Measurements from ENCODE around the gene PNN.
"Not testable (repeated sequence)": the region's sequence is repeated elsewhere in the genome, so short reads cannot be mapped to it uniquely, and the experiment has no call there.

PNN gene

DNA sequence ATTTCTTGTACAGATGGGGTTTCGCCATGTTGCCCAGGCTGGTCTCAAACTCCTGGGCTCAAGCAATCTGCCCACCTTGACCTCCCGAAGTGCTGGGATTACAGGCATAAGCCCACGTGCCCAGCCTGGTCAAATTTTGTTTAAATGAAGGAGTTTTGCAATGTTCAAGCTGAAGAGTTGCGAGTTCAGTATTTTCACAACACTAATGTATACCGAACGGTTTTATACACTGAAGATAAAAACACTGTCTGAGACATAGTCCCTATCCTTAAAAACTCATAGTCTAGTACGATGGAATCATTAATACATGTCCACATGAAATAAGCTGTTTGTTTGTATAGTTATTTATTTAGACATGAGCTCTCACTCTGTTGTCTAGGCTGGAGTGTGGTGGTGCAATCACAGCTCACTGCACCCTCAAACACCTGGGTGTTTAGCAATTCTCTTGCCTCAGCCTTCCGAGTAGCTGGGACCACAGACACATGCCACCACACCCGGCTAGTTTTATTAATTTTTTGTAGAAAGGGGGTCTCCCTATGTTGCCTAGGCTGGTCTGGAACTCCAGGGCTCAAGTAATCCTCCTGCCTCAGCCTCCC is 20.4 kb upstream of the PNN start:
- no peak overlapping the region for H3K4me3 ChIP-seq (ENCODE audit: low read depth, low read length)
- TF ChIP-seq, protein P1, sequence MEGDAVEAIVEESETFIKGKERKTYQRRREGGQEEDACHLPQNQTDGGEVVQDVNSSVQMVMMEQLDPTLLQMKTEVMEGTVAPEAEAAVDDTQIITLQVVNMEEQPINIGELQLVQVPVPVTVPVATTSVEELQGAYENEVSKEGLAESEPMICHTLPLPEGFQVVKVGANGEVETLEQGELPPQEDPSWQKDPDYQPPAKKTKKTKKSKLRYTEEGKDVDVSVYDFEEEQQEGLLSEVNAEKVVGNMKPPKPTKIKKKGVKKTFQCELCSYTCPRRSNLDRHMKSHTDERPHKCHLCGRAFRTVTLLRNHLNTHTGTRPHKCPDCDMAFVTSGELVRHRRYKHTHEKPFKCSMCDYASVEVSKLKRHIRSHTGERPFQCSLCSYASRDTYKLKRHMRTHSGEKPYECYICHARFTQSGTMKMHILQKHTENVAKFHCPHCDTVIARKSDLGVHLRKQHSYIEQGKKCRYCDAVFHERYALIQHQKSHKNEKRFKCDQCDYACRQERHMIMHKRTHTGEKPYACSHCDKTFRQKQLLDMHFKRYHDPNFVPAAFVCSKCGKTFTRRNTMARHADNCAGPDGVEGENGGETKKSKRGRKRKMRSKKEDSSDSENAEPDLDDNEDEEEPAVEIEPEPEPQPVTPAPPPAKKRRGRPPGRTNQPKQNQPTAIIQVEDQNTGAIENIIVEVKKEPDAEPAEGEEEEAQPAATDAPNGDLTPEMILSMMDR (IDR thresholded peaks at IDR 0.05; ENCODE audit: low read depth, low read length): no peak
- TF ChIP-seq MYC (IDR thresholded peaks at IDR 0.05; ENCODE audit: low read depth, low read length): no peak
- no peak for TF ChIP-seq POLR2A (IDR thresholded peaks at IDR 0.05; ENCODE audit: extremely low read depth, insufficient read length)
- TF ChIP-seq, protein P2, sequence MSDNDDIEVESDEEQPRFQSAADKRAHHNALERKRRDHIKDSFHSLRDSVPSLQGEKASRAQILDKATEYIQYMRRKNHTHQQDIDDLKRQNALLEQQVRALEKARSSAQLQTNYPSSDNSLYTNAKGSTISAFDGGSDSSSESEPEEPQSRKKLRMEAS (IDR thresholded peaks at IDR 0.05; ENCODE audit: low read depth, low read length): no peak
- DNase-seq (ENCODE audit: low read depth): no peak

DNA sequence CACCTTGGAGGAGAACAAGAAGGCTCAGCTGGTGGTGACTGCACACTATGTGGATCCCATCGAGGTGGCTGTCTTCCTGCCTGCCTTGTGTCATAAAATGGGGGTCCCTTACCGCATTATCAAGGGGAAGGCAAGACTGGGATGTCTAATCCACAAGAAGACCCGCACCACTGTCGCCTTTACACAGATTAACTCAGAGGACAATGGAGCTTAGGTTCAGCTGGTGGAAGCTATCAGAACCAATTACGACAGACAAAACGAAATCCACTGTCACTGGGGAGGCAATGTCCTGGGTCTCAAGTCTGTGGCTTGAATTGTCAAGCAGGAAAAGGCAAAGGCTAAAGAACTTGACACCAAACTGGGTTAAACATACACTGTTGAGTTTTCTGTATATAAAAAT is 17.6 kb upstream of the PNN start:
- no peak overlapping the region for H3K4me3 ChIP-seq (ENCODE audit: low read depth, low read length)
- TF ChIP-seq POLR2A (IDR thresholded peaks at IDR 0.05; ENCODE audit: extremely low read depth, insufficient read length): no peak
- TF ChIP-seq, protein P1 (IDR thresholded peaks at IDR 0.05; ENCODE audit: low read depth, low read length): no peak
- TF ChIP-seq, protein P2 (IDR thresholded peaks at IDR 0.05; ENCODE audit: low read depth, low read length): no peak
- TF ChIP-seq MYC (IDR thresholded peaks at IDR 0.05; ENCODE audit: low read depth, low read length): no peak
- no peak for DNase-seq (ENCODE audit: low read depth)

DNA sequence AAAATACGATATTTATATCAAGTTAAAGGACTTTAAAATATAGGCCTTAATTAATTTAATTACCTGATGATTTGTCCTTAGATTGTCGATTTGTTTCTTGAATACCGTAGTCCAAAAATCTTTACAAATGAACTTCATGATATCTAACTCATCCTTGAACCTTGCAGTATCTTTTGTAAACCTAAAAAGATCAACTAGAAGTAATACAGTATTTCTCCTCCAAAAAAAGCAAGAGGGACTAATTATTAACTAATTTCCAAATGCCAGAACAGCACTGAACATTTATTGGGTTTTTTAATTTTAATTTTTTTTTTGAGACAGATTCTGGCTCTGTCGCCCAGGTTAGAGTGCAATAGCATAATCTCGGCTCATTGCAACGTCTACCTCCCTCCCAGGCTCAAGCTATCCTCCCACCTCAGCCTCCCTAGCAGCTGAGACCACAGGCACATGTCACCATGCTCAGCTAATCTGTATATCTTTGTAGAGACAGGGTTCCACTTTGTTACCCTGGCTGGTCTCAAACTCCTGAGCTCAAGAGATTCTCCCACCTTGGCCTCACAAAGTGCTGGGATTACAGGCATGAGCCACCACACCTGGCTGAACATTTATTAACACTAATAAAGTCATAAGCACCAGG is 16.7 kb upstream of the PNN start:
- TF ChIP-seq, protein P2 (IDR thresholded peaks at IDR 0.05; ENCODE audit: low read depth, low read length): no peak
- no peak for TF ChIP-seq MYC (IDR thresholded peaks at IDR 0.05; ENCODE audit: low read depth, low read length)
- TF ChIP-seq, protein P1 (IDR thresholded peaks at IDR 0.05; ENCODE audit: low read depth, low read length): no peak
- TF ChIP-seq POLR2A (IDR thresholded peaks at IDR 0.05; ENCODE audit: extremely low read depth, insufficient read length): no peak
- no peak overlapping the region for H3K4me3 ChIP-seq (ENCODE audit: low read depth, low read length)
- no peak for DNase-seq (ENCODE audit: low read depth)

DNA sequence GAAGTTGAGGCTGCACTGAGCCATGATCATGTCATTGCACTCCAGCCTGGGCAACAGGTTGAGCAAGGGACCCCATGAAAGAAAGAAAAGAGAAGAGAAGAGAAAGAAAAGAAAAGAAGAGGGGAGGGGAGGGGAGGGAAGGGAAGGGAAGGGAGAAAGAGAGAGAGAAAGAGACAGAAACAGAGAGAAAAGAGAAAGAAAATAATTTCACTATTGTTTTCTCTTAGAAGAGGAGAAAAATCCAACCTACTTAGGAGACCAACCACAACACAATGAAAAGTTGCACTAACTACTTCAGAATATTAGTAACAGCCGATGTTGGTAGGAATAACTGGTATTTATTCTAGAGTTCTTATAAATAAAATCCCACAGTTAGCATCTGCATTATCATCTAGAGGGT is 14.6 kb upstream of the PNN start:
- H3K4me3 ChIP-seq (ENCODE audit: low read depth, low read length): no peak overlapping the region
- no peak for DNase-seq (ENCODE audit: low read depth)
- TF ChIP-seq POLR2A (IDR thresholded peaks at IDR 0.05; ENCODE audit: extremely low read depth, insufficient read length) (no peak), MYC (IDR thresholded peaks at IDR 0.05; ENCODE audit: low read depth, low read length) (no peak)
- TF ChIP-seq, protein P2 (IDR thresholded peaks at IDR 0.05; ENCODE audit: low read depth, low read length): no peak
- TF ChIP-seq, protein P1 (IDR thresholded peaks at IDR 0.05; ENCODE audit: low read depth, low read length): no peak

DNA sequence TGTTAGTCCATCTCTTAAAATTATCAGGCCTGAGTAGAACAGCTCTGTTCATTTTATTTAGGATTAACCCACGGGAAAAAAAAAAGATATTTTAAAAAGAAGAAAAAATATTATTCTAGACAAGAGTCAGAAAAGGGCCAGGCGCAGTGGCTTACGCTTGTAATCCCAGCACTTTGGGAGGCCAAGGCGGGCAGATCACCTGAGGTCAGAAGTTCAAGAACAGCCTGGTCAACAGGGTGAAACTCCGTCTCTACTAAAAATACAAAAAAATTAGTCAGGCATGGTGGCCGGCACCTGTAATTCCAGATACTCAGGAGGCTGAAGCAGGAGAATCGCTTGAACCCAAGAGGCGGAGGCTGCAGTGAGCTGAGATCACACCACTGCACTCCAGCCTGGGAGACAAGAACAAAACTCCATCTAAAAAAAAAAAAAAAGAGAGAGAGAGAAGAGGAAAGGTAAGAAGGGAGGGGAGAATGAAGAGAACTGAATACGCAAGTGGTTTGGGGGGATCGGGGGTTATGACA is 7.2 kb upstream of the PNN start:
- H3K4me3 ChIP-seq (ENCODE audit: low read depth, low read length); DNase-seq (ENCODE audit: low read depth): not testable (repeated sequence)

DNA sequence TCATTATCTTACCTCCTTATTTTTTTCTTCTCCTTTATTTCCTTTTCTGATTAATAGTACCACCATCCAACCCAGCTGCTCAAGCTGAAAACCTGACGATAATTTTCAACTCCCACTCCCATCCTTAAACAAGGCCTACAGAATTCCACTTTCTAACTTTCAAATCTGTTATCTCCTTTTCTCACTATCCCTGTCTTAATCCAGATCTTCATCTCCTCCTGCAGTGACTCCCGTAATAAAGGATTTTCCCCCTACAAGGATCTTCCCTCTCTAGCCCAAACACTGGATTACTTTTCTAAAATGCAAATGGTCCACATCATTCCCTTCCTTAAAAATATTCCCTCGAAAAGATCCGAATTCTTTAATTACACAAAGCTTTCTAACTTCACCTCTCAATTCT is 6.5 kb upstream of the PNN start:
- no peak for DNase-seq (ENCODE audit: low read depth)
- peak overlapping the region; percentile 84 for H3K4me3 ChIP-seq (ENCODE audit: low read depth, low read length)
- TF ChIP-seq, protein P1 (IDR thresholded peaks at IDR 0.05; ENCODE audit: low read depth, low read length): no peak
- no peak for TF ChIP-seq MYC (IDR thresholded peaks at IDR 0.05; ENCODE audit: low read depth, low read length)
- TF ChIP-seq, protein P2 (IDR thresholded peaks at IDR 0.05; ENCODE audit: low read depth, low read length): no peak
- TF ChIP-seq POLR2A (IDR thresholded peaks at IDR 0.05; ENCODE audit: extremely low read depth, insufficient read length): no peak
